HepG2 (cell line): ENCODE measurements around the gene BCORL1. TPM values are rescaled to one million over a fixed set of nuclear protein-coding genes. Genes with fewer than 3 reads are reported as not detected.

ENCODE experiments used
- ARID2 ChIP-seq: sonication (generic); formaldehyde crosslinking; IDR thresholded peaks from 2 replicates; pipeline ENCODE4 v1.8.1; 2022; ENCODE audit warnings: mild to moderate bottlenecking, missing genetic modification reagents, borderline replicate concordance
- CHCHD3 ChIP-seq: sonication (generic); formaldehyde crosslinking; IDR thresholded peaks from 2 replicates; pipeline ENCODE4 v1.8.0; 2022; ENCODE audit warnings: mild to moderate bottlenecking, missing genetic modification reagents, moderate library complexity
- DR1 ChIP-seq: sonication (generic); formaldehyde crosslinking; IDR thresholded peaks from 2 replicates; pipeline ENCODE4 v1.8.0; 2021; ENCODE audit warnings: mild to moderate bottlenecking, missing genetic modification reagents, inconsistent platforms
- ETV5 ChIP-seq: IDR thresholded peaks from 2 replicates; pipeline ENCODE4 v1.6.1; 2018; ENCODE audit warnings: missing biosample characterization, missing genetic modification reagents, inconsistent platforms, borderline replicate concordance
- FLYWCH1 ChIP-seq: sonication (generic); formaldehyde crosslinking; IDR thresholded peaks from 2 replicates; pipeline ENCODE4 v1.8.1; 2023; ENCODE audit warnings: mild to moderate bottlenecking, missing genetic modification reagents
- JUND ChIP-seq: sonication (generic); formaldehyde crosslinking; IDR thresholded peaks from 2 replicates; pipeline ENCODE4 v1.8.0; 2022; ENCODE audit warnings: mild to moderate bottlenecking, missing genetic modification reagents
- KLF6 ChIP-seq: IDR thresholded peaks from 2 replicates; pipeline ENCODE4 v1.8.0; 2016; ENCODE audit warnings: missing biosample characterization, missing genetic modification reagents
- MAFK ChIP-seq, 2 experiments: IDR thresholded peaks in 1 of 2; conservative IDR thresholded peaks in 1 of 2; 2 replicates each; pipeline ENCODE4 v1.6.1; 2011; ENCODE audit warnings: improper control_type of control experiment in 2 of 2, low read length in 2 of 2
- MAZ ChIP-seq, 2 experiments: sonication (generic) in 1 of 2; formaldehyde crosslinking in 1 of 2; IDR thresholded peaks; 2 replicates each; pipeline versions ENCODE4 v1.5.0 to v1.6.1; 2012 to 2020; ENCODE audit warnings: low read depth in 2 of 2, mild to moderate bottlenecking in 2 of 2, borderline replicate concordance in 1 of 2, improper control_type of control experiment in 1 of 2, low read length in 1 of 2, missing genetic modification reagents in 1 of 2, moderate library complexity in 1 of 2
- MEIS2 ChIP-seq: sonication (generic); formaldehyde crosslinking; IDR thresholded peaks from 2 replicates; pipeline ENCODE4 v1.9.0; 2021; ENCODE audit warnings: mild to moderate bottlenecking, missing genetic modification reagents
- PHF20 ChIP-seq: sonication (generic); formaldehyde crosslinking; IDR thresholded peaks from 2 replicates; pipeline ENCODE4 v1.5.0; 2020; ENCODE audit warnings: mild to moderate bottlenecking, missing genetic modification reagents
- PLRG1 ChIP-seq: fragments of 450-650 bp; conservative IDR thresholded peaks from 2 replicates; pipeline ENCODE4 v1.6.1; 2016
- POLR2AphosphoS5 ChIP-seq: IDR thresholded peaks from 2 replicates; pipeline ENCODE4 v1.6.1; 2012; ENCODE audit warnings: low read depth, low read length
- RXRB ChIP-seq: IDR thresholded peaks from 2 replicates; pipeline ENCODE4 v1.6.1; 2016; ENCODE audit warnings: borderline replicate concordance, missing genetic modification reagents, missing compliant biosample characterization
- TBX3 ChIP-seq: fragments of 450-650 bp; IDR thresholded peaks from 2 replicates; pipeline ENCODE4 v1.6.1; 2017; ENCODE audit warnings: antibody characterized with exemption, mild to moderate bottlenecking, inconsistent platforms, borderline replicate concordance
- TGIF2 ChIP-seq: IDR thresholded peaks from 2 replicates; pipeline ENCODE4 v1.6.1; 2016; ENCODE audit warnings: control low read depth, missing compliant biosample characterization
- ZBTB20 ChIP-seq: sonication (generic); formaldehyde crosslinking; IDR thresholded peaks from 2 replicates; pipeline ENCODE4 v1.8.1; 2023; ENCODE audit warnings: missing genetic modification reagents, low read depth, mild to moderate bottlenecking, borderline replicate concordance
- ZBTB38 ChIP-seq: sonication (generic); formaldehyde crosslinking; IDR thresholded peaks from 2 replicates; pipeline ENCODE4 v1.5.1; 2020; ENCODE audit warnings: mild to moderate bottlenecking, missing genetic modification reagents
- ZBTB42 ChIP-seq: sonication (generic); formaldehyde crosslinking; IDR thresholded peaks from 2 replicates; pipeline ENCODE4 v1.5.0; 2020; ENCODE audit warnings: mild to moderate bottlenecking, missing genetic modification reagents
- ZKSCAN5 ChIP-seq: sonication (generic); formaldehyde crosslinking; IDR thresholded peaks from 2 replicates; pipeline ENCODE4 v1.5.1; 2020; ENCODE audit warnings: mild to moderate bottlenecking, missing genetic modification reagents
- ZNF124 ChIP-seq: sonication (generic); formaldehyde crosslinking; IDR thresholded peaks from 2 replicates; pipeline ENCODE4 v1.4.0; 2020; ENCODE audit warnings: missing genetic modification reagents
- ZNF207 ChIP-seq: fragments of 450-650 bp; IDR thresholded peaks from 2 replicates; pipeline ENCODE4 v1.6.1; 2016; ENCODE audit warnings: antibody characterized with exemption, borderline replicate concordance
- ZNF292 ChIP-seq: sonication (generic); formaldehyde crosslinking; IDR thresholded peaks from 2 replicates; pipeline ENCODE4 v1.8.1; 2022; ENCODE audit warnings: mild to moderate bottlenecking, low read depth, missing genetic modification reagents, borderline replicate concordance
- ZNF34 ChIP-seq: sonication (generic); formaldehyde crosslinking; IDR thresholded peaks from 2 replicates; pipeline ENCODE4 v1.4.0; 2020; ENCODE audit warnings: mild to moderate bottlenecking, missing genetic modification reagents, borderline replicate concordance
- ZNF430 ChIP-seq: sonication (generic); formaldehyde crosslinking; IDR thresholded peaks from 2 replicates; pipeline ENCODE4 v1.9.0; 2021; ENCODE audit warnings: mild to moderate bottlenecking, missing genetic modification reagents
- ZNF550 ChIP-seq: sonication (generic); formaldehyde crosslinking; IDR thresholded peaks from 2 replicates; pipeline ENCODE4 v1.4.0; 2020; ENCODE audit warnings: mild to moderate bottlenecking, missing genetic modification reagents, borderline replicate concordance
- ZNF781 ChIP-seq: sonication (generic); formaldehyde crosslinking; IDR thresholded peaks from 2 replicates; pipeline ENCODE4 v1.5.1; 2020; ENCODE audit warnings: borderline replicate concordance, mild to moderate bottlenecking, missing genetic modification reagents; ENCODE audit errors: not compliant biosample characterization
- polyA plus RNA-seq, 8 experiments: library from polyadenylated mRNA; depleted of rRNA in 3 of 8; stranded (reverse) in 7 of 8; unstranded in 1 of 8; fragments of >200 nt; fragmentation: Illumina TruSeq in 4 of 8; extraction: Trizol in 4 of 8; gene quantifications; 2 replicates each; pipeline versions ENCODE4 v1.2.1 to v1.2.3, GENCODE V29; 2011 to 2016; ENCODE audit warnings: low read depth in 4 of 8, missing spikeins in 1 of 8, mixed read lengths in 1 of 8; ENCODE audit not compliant: insufficient read depth in 1 of 8
- total RNA-seq, 5 experiments: library from RNA; depleted of rRNA; stranded (reverse); fragments of >200 nt; fragmentation: Illumina TruSeq; extraction: Trizol; gene quantifications; 2 replicates each; pipeline ENCODE4 v1.2.3, GENCODE V29; 2016; ENCODE audit warnings: low read depth in 1 of 5
- TF ChIP-seq, protein P1 (sequence below): sonication (generic); formaldehyde crosslinking; IDR thresholded peaks from 2 replicates; pipeline ENCODE4 v1.5.0; 2020; ENCODE audit warnings: mild to moderate bottlenecking, missing genetic modification reagents, borderline replicate concordance
- TF ChIP-seq, protein P2 (sequence below): sonication (generic); formaldehyde crosslinking; IDR thresholded peaks from 2 replicates; pipeline ENCODE4 v1.9.0; 2022; ENCODE audit warnings: missing genetic modification reagents, mild to moderate bottlenecking, borderline replicate concordance

Gene BCORL1
- total and polyA plus RNA-seq, 2 of the 13 experiments (the other 11 are each of a cell fraction or from before 2014, with no cell fraction given): 0.67 to 1.4 TPM

DNA sequence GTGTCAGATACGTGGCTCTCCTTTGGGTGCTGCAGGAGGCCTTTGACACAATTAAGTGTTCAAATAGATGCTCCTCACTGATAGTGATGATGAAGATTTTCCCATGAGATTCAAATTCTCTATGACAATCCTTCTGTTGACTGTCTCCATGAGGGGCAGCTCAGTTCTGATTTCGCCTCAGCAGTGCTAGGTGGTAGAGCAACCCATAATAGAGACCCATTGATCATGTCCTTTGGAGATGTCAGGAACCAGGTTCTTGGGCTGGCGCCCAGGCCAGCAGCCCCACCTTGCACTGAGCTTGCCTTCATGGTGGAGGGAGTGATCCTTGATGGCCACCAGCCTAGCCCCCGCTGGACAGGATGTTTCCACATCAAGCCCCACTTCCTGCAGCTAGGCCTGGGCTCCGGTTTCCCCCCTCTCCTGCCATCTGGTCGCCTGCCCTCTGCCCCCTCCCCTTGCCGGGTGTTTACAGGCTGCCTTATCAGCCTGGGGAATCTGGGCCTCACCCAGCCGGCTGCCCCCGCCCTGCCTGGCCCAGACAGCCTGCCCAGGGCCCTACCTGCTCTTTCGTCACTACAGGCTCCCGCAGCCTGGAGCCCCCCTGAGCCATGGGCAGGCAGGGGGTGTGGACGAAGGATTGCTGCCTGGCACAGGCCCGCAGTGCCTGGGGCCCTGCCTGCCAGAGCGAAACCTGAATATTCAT, 115.2 kb downstream of the BCORL1 start (continued):
- TF ChIP-seq, protein P1, sequence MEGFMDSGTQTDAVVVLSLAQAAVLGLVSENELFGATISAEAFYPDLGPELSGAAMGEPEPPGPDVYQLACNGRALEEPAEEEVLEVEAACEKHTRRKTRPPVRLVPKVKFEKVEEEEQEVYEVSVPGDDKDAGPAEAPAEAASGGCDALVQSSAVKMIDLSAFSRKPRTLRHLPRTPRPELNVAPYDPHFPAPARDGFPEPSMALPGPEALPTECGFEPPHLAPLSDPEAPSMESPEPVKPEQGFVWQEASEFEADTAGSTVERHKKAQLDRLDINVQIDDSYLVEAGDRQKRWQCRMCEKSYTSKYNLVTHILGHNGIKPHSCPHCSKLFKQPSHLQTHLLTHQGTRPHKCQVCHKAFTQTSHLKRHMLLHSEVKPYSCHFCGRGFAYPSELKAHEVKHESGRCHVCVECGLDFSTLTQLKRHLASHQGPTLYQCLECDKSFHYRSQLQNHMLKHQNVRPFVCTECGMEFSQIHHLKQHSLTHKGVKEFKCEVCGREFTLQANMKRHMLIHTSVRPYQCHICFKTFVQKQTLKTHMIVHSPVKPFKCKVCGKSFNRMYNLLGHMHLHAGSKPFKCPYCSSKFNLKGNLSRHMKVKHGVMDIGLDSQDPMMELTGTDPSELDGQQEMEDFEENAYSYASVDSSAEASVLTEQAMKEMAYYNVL: no peak
- TF ChIP-seq MAFK (conservative IDR thresholded peaks at IDR 0.05 in 1 of 2, IDR thresholded peaks at IDR 0.05 in 1 of 2; ENCODE audit: low read length in 2 of 2) (no peak), JUND (CRISPR knock-in tag) (no peak), MAZ (IDR thresholded peaks at IDR 0.05; ENCODE audit: borderline replicate concordance, low read depth, low read length) (no peak), MAZ (CRISPR knock-in tag; IDR thresholded peaks at IDR 0.05; ENCODE audit: low read depth) (peak; percentile 47; the same call in 1 of the 2 replicates), ZNF430 (CRISPR knock-in tag) (no peak), CHCHD3 (CRISPR knock-in tag) (no peak), ARID2 (CRISPR knock-in tag) (no peak), ZBTB38 (CRISPR knock-in tag) (no peak), ZNF781 (CRISPR knock-in tag) (no peak), ZNF34 (CRISPR knock-in tag) (no peak), RXRB (CRISPR knock-in tag) (peak; percentile 46; the same call in 1 of the 2 replicates), PHF20 (CRISPR knock-in tag) (no peak), ZBTB20 (CRISPR knock-in tag) (no peak), MEIS2 (CRISPR knock-in tag) (no peak), FLYWCH1 (CRISPR knock-in tag) (no peak), PLRG1 (no peak), ETV5 (CRISPR knock-in tag) (peak; percentile 63; the same call in 1 of the 2 replicates), ZKSCAN5 (CRISPR knock-in tag) (no peak), KLF6 (CRISPR knock-in tag) (no peak), ZNF550 (CRISPR knock-in tag) (no peak), TBX3 (no peak), ZBTB42 (no peak), ZNF124 (CRISPR knock-in tag) (no peak), POLR2AphosphoS5 (no peak), TGIF2 (CRISPR knock-in tag) (no peak), ZNF207 (no peak), DR1 (CRISPR knock-in tag) (no peak), ZNF292 (CRISPR knock-in tag) (peak; percentile 63; the same call in 1 of the 2 replicates)
- TF ChIP-seq, protein P2, sequence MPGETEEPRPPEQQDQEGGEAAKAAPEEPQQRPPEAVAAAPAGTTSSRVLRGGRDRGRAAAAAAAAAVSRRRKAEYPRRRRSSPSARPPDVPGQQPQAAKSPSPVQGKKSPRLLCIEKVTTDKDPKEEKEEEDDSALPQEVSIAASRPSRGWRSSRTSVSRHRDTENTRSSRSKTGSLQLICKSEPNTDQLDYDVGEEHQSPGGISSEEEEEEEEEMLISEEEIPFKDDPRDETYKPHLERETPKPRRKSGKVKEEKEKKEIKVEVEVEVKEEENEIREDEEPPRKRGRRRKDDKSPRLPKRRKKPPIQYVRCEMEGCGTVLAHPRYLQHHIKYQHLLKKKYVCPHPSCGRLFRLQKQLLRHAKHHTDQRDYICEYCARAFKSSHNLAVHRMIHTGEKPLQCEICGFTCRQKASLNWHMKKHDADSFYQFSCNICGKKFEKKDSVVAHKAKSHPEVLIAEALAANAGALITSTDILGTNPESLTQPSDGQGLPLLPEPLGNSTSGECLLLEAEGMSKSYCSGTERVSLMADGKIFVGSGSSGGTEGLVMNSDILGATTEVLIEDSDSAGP (CRISPR knock-in tag): peak; percentile 33; the same call in 1 of the 2 replicates
